ENCODE measurements around the gene CRY2.
A peak's percentile ranks its signal among the peaks of the same experiment; 100 is the strongest.
"Not testable (repeated sequence)": the region's sequence is repeated elsewhere in the genome, so short reads cannot be mapped to it uniquely, and the experiment has no call there.

Gene CRY2

DNA sequence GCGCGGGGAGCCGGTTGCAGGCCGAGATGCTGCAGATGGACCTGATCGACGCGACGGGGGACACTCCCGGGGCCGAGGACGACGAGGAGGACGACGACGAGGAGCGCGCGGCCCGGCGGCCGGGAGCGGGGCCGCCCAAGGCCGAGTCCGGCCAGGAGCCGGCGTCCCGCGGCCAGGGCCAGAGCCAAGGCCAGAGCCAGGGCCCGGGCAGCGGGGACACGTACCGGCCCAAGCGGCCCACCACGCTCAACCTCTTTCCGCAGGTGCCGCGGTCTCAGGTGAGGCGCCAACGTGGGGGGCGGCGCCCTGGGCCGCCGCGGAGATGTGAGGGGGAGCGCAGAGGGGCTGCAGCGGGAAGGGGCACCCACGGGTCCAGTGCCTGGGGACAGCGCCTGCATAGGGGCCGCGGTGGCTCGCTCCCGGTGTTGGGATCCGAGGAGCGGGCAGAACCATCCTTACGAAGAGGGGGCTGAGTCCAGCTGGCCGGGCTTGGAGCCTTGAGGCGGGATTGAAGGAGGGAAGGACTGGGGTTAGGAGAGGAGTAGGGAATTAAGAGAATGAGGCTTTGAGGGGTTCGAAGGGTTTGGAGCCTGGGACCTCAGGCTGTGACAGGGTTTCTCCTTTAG, 53.0 kb downstream of the CRY2 start:
- DNase-seq = not testable (repeated sequence)

DNA sequence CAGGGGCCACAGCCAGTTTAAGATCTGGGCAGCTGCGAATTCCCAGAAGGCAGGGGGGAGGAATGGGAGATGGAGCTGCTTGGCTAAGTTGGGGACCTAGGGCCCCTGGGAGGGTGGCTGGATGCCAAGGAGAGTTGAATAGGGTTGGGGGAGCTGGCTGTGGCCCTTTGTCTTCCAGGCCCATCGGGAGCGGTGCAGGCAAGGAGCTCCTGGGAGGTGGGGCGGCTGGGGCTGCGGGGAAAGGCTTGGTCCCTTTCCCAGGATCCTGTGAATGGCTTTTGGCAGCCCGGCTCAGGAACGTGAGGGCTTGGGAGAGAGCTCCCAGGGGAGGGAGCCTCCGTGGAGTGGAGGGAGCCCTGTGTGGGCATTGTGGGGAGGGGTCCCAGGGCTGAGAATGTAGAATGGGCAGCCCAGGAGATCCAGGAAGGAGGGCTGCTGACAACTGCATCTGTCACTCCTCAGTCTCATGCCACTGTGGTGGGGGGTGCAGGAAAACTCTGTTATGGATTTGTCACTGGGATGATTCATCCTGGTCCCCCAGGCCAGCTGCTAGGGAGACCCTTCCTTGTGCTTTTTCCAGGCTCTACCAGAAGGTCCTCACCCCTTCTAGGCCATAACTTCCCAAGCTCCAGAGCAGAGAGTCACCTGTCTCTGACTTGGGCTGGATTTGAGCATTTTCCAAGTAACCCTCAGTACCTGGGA, 53.8 kb downstream of the CRY2 start:
- no peak for DNase-seq

DNA sequence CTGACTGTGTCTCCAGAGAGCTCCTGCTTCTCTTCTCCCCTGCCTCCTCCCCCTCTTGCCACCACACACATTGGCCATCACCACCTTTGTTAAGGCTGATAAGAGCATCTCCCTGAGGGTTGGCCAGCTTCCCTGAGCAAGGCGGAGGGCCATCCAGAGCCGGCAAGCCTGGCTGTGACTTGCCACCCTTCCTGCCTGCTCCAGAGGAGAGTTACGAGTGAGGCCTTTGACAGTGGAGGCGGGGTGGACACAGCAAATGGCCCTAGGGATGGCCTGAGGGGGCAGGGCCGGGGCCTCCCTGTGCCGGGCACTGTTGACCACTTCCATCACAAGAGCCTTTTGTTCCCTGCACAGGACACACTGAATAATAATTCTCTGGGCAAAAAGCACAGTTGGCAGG, 54.4 kb downstream of the CRY2 start:
- no peak for DNase-seq

DNA sequence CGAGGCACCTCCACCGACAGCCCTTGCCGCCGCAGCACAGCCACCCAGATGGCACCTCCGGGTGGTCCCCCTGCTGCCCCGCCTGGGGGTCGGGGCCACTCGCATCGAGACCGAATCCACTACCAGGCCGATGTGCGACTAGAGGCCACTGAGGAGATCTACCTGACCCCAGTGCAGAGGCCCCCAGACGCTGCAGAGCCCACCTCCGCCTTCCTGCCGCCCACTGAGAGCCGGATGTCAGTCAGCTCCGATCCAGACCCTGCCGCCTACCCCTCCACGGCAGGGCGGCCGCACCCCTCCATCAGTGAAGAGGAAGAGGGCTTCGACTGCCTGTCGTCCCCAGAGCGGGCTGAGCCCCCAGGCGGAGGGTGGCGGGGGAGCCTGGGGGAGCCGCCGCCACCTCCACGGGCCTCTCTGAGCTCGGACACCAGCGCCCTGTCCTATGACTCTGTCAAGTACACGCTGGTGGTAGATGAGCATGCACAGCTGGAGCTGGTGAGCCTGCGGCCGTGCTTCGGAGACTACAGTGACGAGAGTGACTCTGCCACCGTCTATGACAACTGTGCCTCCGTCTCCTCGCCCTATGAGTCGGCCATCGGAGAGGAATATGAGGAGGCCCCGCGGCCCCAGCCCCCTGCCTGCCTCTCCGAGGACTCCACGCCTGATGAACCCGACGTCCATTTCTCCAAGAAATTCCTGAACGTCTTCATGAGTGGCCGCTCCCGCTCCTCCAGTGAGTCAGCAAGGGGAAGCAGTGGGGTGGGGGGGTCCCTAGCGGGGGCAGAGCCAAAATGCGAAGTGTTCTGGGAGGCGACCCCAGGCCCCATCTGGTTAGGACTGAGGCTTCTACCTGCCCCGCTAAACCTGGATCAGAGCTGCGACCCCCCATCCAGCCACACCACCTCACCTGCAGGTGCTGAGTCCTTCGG, 55.4 kb downstream of the CRY2 start:
- DNase-seq = no peak

DNA sequence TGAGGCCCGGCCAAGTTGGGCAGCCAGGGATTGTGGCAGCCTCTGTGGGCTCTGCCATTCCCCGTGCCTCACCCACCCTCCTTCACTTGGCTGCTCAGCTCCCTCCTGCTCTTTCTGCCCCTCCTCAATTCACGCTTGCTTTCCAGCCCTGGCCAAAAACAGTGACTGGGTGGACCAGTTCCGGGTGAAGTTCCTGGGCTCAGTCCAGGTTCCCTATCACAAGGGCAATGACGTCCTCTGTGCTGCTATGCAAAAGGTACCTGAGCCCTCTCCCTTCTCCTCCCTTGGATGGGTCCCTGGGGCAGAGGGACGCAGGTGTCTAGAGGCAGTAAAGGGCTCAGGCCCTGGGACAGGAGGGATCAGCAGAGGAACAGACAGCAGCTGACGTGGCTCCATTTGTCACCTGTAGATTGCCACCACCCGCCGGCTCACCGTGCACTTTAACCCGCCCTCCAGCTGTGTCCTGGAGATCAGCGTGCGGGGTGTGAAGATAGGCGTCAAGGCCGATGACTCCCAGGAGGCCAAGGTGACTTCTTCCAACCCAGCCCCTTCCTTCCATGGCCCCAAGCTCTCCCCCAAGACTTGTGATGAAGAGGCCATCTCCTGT, 57.1 kb downstream of the CRY2 start:
- DNase-seq = no peak

DNA sequence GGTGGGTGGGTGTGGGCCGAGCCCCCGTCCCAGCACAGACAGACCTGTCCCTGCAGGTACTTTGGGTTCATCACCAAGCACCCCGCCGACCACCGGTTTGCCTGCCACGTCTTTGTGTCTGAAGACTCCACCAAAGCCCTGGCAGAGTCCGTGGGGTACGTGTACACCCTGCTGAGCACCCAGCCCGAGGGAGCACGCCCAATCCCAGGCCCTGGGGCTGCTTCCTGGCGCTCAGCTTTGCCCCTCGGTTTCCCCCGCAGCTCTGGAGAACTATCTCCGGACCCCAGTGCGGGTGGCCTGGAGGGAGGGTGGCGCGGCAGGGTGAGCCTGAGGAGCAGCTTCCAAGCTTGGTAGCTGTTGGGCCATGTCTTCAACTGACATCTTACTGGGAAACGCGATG, 57.8 kb downstream of the CRY2 start:
- no peak for DNase-seq

DNA sequence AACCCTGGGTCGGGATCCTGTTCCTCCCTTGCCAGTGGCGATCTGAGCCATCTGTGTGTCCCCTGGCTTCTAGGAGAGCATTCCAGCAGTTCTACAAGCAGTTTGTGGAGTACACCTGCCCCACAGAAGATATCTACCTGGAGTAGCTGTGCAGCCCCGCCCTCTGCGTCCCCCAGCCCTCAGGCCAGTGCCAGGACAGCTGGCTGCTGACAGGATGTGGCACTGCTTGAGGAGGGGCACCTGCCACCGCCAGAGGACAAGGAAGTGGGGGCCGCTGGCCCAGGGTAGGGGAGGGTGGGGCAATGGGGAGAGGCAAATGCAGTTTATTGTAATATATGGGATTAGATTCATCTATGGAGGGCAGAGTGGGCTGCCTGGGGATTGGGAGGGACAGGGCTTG, 58.3 kb downstream of the CRY2 start:
- not testable (repeated sequence) for DNase-seq

DNA sequence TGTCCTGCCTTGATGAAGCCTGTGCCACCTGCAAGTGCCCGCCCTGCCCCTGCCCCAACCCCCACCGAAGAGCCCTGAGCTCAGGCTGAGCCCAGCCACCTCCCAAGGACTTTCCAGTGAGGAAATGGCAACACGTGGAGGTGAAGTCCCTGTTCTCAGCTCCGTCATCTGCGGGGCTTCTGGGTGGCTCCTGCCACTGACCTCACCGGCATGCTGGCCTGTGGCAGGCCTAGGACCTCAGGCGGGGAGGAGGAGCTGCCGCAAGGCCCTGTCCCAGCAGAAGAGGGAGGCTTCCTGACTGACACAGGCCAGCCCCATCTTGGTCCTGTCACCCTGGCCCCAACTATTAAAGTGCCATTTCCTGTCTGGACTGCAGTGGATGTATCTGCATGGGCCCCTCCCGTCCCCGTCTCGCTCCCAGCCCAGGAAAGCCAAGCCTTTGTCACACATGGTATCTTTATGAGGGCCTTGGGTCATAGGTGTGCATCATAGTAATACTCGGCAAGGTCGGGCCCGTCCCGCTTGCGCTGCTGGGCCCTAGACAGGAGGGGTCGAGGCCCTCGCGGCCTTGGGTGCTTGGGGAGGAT, 58.9 kb downstream of the CRY2 start:
- no peak for DNase-seq

DNA sequence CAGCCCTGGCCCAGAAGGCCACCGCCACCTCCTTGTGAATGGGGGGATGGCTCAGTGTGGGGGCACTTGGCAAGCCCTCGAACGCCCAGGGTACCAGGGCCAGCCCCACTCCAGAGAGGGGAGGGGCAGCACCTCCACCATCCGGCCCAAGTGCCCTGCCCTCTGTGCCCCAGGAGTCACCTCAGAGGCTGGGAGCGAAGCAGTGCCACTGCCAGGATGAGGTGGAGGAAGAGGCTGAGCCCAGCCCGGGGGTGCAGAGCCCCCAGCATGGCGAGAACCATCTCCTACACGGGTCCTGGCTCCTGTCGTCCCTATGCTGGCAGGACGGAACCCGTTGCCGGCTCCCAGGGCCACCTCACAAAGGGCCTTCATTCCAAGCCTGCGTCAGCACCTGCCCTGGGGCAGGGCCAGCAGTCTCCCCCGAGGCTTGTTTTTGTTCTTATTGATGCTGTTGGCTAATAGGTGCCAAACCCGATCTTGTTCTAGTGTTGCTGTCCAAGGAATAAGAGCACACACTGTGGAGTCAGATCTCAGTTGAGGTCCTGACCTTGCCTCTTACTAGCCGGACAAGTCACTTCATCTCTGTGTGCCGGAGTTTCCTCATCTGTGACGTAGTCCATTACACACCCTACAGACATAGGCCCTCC, 59.8 kb downstream of the CRY2 start, which contains the start of gene FREY1:
Gene FREY1, minus strand, starts transcription at position 307 of the 647 bp plus-strand sequence. Its CDS starts 26 bp downstream, at position 281.
- no peak for DNase-seq

DNA sequence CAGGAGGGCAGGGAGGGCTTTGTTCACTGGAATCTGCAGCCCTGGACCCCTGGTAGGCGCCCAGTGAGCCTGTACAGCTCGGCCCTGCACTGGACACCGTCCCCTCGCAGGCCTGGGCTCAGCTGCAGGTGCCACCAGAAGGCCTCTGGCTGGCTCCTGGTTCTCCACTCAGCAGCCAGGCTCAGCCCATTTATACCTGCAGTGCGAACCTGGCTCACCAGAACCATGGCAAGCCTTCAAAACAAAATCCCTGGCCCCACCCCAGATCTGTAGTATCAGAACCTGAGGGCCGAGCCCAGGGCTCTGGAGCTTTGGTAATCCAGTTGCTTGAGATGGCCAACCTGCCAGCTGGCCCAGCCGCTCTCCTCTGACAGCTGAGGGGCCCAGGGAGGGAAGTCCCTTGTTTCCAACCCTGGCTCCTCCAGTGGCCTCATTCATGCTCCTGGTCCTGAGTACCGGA, 60.7 kb downstream of the CRY2 start:
- no peak for DNase-seq

DNA sequence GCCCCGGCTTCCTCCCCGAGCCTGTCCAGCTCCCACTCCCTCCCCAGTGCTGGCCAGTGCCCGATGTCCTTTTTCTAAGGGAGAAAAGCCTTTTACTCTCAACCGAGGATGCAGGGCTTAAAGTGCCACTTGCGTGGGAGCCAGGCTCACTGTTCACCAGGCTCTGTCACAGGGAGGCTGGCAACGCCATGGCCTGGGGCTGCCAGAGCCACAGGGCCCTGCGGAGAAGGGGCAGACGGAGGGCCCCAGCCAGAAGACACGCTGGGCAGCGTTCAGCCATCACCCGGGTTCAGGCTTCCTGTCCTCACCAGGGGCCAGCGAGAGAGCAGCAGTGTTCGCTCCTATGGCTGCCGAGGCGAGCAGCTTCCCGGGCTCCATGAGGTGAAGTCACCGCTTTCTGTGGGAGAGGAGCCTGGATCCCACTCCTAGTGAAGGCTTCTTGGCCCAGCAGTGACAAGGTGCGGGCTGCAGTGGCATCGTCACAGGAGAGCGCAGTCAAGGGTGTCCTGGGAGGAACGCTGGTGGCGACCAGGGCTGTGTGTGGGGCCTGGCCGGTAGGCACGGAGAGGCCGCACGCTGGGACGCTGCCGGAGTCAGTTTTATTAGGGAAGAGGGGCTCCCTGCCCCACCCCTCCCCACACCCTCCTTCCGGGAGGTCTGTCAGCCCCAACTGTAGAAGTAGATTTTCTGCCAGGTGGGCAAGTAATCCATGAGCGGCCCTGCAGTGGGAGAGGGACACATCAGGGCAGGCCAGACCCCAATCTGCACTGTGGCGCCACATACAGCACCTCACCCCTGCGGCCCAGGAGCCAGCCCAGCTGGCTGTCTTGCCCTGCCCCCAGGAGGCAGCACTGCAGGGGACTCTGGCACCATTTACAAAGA, 62.6 kb downstream of the CRY2 start:
- no peak for DNase-seq

DNA sequence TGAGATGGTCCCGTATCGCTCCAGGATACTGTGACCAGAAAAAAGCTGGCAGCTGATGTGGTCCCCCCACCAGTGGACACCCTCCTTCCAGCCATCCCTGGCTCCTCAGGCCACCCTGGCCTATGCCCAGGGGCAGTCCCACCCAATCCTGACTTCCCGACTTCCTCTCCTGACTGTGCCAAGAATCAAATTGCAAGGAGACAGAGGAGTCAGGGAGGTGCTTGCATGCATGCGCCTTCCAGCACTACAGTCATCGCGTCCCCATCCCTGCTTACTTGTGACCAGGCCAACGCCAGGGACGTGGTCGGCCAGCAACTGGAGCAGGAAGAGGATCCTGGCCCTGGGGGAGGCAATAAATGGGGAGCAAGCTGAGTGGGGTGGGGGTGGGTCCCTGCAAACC, 63.3 kb downstream of the CRY2 start:
- no peak for DNase-seq

DNA sequence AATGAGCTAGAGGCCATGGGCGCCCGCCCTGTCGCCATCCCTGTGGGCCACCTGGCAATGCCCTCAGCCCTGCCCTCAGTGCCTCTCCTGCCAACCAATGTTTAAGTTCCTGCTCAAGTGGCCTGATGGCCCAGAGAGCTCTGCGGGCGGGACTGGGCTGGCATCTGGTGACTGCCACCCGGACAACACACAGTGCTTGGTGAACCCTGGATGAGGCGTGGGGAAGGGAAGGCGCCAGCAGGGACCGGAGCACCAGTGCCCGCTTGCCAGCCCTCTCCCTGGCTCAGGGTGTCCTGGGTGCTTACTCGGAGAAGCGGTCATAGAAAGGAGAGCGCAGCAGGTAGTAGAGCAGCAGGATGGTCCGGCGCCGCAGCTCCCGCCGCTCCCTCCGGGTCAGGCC, 66.2 kb downstream of the CRY2 start:
- no peak for DNase-seq

DNA sequence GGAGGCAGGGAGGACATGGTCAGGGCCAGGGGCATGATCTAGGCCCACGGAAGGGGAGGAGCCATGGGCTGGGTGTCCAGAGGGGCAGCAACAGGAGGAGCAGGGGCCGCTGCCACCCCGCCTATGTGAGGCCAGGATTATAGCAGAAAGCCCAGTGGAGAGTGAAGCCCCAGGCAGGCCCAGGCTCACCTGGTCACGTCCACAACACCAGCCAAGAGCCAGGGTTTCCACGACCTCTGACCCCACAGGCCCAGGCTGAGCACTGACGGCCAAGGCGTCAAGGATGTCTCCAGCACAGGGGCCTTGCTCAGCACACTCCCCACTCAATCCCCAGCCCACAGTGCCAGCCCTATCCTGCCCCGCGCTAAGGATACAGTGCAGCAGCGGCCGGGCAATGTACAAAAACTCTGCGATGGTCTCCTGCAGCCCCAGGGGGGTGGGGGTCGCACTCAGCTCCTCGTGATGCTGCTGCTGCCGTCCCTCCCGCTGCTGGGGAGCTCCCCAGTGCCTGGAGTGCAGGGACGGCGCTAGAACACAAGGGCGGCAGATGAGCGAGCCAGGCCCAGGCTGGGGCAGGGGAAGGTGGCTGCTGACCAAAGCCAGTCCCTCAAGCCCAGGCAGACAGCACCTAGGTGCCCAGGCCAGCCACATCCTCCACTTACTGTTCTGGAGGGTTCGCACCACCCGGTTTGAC, 66.8 kb downstream of the CRY2 start:
- DNase-seq = no peak

DNA sequence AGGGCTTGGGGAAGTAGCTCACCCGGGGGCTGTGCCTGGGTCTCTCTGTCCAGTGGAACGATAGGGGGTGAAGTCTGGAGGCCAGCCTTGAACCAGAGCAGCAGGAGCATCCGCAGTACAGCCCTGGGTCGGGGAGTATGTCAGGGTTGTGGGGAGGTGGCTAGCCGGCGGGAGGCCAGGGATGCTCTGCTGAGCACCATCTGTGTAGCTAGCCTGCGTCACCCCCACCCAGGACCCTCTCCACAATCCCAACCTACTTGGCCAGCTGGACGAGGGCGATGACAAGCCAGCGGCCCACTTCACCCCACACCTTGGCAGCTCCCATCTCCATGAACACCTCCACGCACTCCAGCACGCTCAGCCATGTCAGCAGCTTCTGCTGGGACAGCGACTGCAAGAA, 68.2 kb downstream of the CRY2 start:
- no peak for DNase-seq

DNA sequence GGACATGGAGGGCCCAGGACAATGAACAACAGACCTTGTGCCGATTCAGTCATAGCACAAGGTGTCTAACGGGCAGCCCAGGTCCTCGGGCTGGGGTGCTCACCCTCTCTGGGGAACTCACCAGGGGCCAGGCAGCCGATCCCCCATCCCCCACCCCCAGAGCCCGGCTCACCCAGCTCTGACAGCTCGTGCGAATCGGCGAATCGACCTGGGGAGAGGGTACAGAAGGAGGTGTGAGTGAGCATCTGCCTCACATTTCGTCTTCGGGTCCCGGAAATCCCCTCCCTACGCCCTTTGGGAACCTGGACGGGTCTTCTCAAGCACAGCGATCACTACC, 70.0 kb downstream of the CRY2 start:
- DNase-seq = peak in 2 of 5 experiments; percentile 14 to 49

DNA sequence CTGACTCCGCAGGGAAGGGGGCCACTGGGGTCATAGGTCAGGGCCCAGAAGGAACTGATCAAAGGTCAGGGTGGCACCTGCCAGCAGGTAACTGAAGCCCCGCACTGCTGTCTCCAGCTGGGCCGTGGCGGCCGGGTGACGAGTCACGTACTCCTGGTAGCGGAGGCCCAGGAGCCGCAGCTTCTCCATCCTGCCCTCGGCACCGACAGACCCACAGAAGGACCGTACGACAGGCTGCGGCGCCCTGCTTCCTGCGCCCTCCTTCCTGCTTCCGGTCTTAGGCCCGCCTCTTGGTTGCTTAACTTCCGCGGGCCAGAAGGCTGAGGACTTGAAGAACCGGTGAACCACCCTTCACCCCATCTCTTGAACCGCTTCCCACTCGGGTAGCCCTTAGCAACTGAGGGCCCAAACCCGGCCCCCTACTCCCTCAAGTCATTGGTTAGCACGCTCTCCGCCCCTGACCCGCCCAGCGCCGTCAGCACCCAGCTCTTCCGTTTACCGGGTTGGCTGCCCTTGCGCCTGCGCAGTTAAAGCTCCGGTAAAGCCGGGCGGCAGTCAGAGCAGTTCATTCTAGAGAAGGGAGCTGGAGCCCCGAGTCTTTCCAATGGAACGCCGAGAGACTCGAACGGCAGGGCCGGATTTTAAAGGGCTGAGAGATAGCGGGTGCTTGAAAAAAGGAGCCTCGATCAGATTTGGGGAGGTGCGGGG, 70.5 kb downstream of the CRY2 start, which contains the start of gene PEX16:
Gene PEX16, minus strand, starts transcription at position 255 of the 708 bp plus-strand sequence. Its CDS starts 66 bp downstream, at position 189.
- DNase-seq = peak; percentile 85 to 99 (median 96)

DNA sequence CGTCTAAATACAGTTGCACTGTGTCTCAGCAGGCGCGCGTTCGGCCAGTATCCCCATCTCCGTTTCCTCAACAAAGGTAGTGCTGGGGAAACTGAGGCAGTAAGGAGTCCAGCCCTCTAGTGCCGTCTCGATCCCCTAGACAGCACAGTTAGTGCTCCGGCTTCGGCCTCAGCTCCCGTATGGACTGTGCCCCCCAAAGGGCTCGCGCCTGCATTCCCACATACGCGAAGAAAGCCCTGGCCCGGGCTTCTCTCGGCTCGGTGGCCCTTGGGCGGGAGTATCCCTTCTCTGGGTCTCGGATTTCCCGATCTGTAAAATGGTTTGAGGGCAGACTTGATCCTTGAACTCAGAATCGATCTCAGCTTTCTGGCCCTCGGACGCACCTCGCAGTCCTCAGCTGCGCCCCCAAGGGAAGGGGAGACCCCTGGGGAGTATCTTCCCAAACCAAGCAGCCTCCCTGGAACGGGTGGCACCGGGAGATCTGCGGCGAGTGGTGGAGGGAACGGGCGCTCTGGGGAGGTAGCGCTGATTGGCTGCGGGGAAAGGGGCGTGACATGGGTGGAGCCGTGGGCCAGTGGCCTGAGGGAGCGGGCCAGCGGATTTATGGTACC, 71.2 kb downstream of the CRY2 start:
- peak in 4 of 5 experiments; percentile 36 to 64 (median 50) for DNase-seq

Data from T-helper 2 cell (primary cell).